ENCODE measurements around the gene NELL2. TPM values are rescaled to one million over a fixed set of nuclear protein-coding genes. Genes with fewer than 3 reads are reported as not detected.
"Not testable (repeated sequence)": the region's sequence is repeated elsewhere in the genome, so short reads cannot be mapped to it uniquely, and the experiment has no call there.

NELL2 gene
- polyA plus RNA-seq (ENCODE audit: insufficient read length in 4 of 4), result 10 to 100 TPM; 12.2 to 22.6 (median 19.2) TPM

GRCh38 chr12:44875954-44876543, at the start of gene NELL2:
Gene NELL2, minus strand, starts transcription at chr12:44876315. Its CDS starts 446 bp downstream, at chr12:44875869.
- DNase-seq (ENCODE audit: low read depth in 4 of 4, low spot score in 3 of 4), result peak in 1 of 4 donors; percentile 13

- no peak for DNase-seq (ENCODE audit: low read depth in 4 of 4, low spot score in 3 of 4)
Measured at GRCh38 chr12:44921736-44922135, 45.6 kb upstream of the NELL2 start.

DNA sequence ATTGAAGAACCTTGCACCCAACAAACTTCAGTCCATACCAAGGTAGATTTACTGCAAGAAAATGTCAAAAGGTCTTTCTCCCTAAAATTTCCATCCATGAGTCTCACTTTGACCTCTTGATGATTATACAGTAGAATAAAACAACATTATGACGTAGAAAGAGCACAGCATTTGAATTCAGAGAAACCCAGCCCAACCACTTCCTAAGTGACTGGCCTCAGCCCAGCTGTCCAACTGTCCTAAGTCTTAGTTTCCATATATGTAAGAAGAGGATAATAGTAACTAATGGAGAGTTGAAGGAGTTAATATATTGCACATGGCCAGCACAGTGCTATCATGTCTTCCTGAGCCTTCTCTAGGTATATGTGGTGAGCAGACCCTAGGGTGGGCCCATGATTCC, 41.0 kb upstream of the NELL2 start:
- DNase-seq (ENCODE audit: low read depth in 4 of 4, low spot score in 3 of 4), result no peak

DNA sequence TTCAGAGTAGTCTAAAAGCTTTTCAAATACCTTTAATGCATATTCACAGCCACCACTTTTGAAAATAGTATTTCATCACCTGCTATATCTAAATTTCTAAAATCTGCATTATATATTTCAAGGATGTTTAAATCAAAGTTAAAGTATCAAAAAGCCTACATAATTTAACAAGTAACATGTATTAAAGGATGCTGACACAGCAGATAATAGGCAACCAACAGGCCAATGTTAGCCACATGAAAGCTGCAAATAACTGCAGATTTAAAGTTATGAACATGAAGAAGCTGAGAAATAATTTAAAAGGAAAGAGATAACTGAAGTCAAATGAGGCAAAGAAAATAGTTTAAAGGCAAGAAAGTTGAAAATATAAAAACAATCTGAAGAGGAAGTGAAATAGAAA, 39.8 kb upstream of the NELL2 start:
- no peak for DNase-seq (ENCODE audit: low read depth in 4 of 4, low spot score in 3 of 4)

- no peak for DNase-seq (ENCODE audit: low read depth in 4 of 4, low spot score in 3 of 4)
Measured at GRCh38 chr12:44904321-44904720, 28.2 kb upstream of the NELL2 start.

DNA sequence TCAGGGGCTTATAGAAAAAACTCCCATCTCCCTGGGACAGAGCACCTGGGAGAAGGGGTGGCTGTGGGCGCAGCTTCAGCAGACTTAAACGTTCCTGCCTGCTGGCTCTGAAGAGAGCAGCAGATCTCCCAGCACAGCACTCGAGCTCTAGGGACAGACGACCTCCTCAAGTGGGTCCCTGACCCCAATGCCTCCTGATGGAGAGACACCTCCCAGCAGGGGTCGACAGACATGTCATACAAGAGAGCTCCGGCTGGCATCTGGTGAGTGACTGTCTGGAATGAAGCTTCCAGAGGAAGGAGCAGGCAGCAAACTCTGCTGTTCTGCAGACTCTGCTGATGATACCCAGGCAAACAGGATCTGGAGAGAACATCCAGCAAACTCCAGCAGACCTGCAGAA, 22.0 kb upstream of the NELL2 start:
- DNase-seq (ENCODE audit: low read depth in 4 of 4, low spot score in 3 of 4), result not testable (repeated sequence)

GRCh38 chr12:44889926-44890325, 13.8 kb upstream of the NELL2 start:
- DNase-seq (ENCODE audit: low read depth in 4 of 4, low spot score in 3 of 4), result no peak

DNA sequence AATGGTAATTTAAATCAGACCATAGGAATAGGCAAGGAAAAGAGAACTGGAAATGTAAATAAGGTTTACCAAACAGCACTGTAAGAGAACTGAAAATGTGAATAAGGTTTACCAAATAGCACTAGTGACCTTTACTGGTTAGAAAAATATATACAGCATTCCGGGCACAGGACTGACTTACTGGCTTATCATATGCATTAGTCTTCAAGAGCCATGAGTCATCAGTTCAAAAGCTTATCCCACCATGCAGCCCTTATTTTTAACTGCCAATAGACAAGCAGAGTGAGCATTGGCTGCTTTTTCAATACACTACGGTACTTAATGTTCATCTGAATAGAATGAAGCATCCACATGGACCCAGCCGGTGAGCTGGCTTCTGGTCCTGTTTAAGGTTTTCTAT, 13.0 kb upstream of the NELL2 start:
- no peak for DNase-seq (ENCODE audit: low read depth in 4 of 4, low spot score in 3 of 4)

DNA sequence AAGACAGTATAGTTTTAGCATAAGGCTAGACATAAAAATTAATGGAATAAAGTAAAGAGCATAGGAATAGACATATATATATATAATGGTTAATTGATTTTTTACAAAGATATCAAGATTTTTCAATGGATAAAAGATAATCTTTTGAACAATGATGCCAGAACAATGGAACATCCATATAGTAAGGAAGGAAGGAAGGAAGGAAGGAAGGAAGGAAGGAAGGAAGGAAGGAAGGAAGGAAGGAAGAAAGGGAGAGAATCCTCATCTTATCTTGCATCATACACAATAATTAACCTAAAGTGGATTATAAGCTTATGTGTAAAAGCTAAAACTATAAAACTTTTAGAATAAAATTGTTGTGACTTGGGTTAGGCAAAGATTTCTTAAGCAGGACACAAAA, 9.8 kb upstream of the NELL2 start:
- no peak for DNase-seq (ENCODE audit: low read depth in 4 of 4, low spot score in 3 of 4)

DNA sequence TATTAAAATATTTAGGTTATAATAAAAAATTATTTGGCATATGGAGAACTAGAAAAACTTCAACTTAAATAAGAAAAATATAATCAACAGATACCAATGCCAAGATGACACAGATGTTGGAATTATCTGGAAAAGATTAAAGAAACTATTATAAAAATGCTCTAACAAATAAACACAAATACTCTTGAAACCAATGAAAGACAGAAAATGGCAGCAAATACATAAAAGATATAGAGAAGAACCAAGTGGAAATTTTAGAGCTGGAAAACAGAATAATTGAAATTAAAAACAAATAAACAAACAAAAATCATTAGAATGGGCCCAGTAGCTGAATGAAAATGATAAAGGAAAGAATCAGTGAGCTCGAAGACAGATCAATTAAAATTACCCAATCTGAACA, 5.1 kb upstream of the NELL2 start:
- DNase-seq (ENCODE audit: low read depth in 4 of 4, low spot score in 3 of 4), result no peak

GRCh38 chr12:44876544-44877410, 662 bp upstream of the NELL2 start:
- peak in 1 of 4 donors; percentile 43 for DNase-seq (ENCODE audit: low read depth in 4 of 4, low spot score in 3 of 4)

GRCh38 chr12:44875417-44875953, 630 bp downstream of the NELL2 start:
- peak in 1 of 4 donors; percentile 7 for DNase-seq (ENCODE audit: low read depth in 4 of 4, low spot score in 3 of 4)

DNA sequence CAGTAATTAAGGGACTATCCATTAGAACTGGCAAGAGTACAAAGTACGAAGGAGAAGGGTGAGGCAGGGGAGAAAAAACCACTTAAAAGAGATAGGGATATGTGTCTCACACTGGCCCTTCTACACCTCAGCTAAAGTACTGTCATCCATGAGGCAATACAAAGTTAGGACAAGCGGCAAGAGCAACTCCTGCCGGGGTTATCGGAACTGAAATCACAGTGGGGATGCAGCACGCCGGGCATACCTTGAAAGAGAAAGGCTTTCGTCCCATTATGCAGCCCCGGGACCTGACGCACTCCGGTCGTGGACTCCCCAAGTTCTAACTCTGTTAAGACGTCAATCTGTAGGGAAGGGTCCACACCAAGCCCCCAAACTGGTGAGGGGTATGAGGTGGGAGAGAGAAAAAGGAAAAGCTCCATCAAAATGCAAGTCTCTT, 1.1 kb downstream of the NELL2 start:
- no peak for DNase-seq (ENCODE audit: low read depth in 4 of 4, low spot score in 3 of 4)

DNA sequence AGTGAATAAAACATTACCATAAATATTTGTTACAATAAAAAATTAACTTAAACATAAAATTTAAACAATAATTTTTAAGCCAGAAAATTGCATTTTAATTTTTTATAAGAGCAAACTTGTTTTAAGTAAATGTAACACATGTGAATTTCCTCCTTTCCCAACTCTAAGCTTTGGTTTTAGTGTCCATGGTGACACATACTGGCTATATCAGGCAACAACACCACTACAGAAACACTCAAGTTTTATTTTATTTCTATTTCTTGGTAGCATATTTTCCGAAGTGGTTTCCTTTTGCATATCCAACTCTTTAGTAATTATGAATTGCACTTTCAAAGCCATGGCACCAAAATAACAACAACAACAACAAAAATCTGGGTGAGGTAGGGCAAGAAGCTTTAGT, 2.2 kb downstream of the NELL2 start:
- no peak for DNase-seq (ENCODE audit: low read depth in 4 of 4, low spot score in 3 of 4)

DNA sequence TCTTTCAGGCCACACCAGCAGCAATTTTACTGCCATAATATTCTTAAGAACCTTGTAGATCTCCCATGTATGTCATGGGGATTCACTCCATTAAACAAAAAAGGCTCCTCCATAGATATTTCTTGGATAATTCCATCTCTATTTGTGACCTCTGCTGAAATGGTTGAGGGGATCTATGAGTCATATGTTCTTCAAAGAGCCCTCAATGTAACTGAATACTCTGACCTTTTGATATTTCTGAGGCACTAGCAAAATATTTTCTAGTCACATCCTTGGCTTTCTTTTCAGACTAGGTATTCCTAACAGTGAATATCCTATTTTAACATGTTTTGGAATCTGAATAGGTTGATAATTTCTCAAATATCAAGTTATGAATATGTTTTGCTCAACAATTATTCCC, 6.6 kb downstream of the NELL2 start:
- DNase-seq (ENCODE audit: low read depth in 4 of 4, low spot score in 3 of 4), result no peak

GRCh38 chr12:44863867-44864266, 12.2 kb downstream of the NELL2 start:
- DNase-seq (ENCODE audit: low read depth in 4 of 4, low spot score in 3 of 4), result no peak

DNA sequence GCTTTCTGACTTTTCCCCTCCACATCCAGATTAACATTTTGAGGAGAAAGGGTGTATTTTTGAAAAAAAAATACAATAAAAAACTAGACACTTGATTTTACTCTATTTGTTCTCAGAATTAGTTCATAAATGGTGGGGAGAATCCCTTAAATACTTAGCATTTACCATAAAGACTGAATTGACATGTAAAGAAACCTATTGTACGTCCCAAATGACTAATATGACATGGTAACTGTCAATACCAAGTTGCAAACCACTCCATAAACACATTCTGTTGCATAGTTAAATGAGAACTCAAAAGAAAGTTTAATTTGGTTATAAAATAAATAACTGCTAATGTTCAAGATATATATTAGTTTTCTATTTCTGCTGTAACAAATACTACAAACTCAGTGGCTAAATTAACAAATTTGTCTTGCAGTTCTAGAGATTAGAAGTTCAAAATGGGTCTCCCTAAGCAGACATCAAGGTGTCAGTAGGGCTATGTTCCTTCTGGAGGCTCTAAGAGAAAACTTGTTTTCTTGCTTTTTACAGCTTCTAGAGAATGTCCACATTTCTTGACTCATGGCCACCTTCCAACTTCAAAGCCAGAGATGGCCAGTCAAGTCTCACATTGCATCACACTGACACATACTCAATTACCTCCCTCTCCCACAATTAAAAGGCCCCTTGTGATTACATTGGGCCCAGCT, 16.0 kb downstream of the NELL2 start:
- DNase-seq (ENCODE audit: low read depth in 4 of 4, low spot score in 3 of 4), result no peak

DNA sequence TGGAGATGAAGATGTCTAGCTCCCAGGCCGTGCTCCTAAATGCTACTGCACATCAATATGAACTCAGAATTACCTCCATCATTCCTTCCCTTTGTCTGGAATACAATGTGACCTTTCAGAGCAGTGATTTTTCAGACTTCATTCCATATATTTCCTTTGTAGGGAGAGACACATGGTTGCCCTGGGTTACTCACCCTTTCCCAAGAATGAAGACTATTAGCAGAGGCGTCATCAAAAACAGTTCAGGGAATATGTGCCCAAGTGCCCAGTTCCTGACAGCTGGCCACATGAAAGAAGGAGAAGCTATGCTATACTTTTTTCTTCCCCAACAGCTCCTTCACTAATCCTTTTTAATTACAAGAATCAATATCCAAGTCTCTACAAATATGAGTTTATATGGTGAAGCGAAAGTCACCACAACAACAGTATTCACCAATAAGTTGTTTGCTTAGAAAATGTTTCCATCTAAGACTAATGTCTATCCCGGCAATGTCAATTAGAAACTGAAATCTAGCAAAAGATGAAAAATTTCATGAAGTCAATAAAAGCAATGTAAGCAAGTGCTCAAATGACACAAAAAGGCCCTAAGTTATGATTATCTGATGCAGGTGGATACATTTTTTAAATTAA, 17.8 kb downstream of the NELL2 start:
- no peak for DNase-seq (ENCODE audit: low read depth in 4 of 4, low spot score in 3 of 4)

DNA sequence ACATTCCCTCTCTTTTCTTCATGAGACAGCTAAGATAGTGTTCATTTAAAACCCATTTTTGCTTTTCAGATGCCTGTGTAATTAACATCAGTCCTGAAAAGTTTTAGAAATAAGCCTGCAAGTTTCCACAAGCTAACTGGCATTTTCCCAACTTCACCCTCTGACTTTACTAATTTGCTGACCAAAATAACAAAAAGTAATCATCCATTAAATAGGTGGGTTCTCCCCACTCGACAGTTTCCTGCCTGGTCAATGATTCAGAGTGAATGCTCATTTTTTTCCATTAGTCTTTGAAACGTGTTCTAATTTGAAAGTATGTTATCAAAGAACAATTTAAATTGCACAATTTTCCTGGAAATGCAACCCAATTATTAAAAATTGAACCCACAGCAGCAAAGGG, 23.6 kb downstream of the NELL2 start:
- DNase-seq (ENCODE audit: low read depth in 4 of 4, low spot score in 3 of 4), result no peak

DNA sequence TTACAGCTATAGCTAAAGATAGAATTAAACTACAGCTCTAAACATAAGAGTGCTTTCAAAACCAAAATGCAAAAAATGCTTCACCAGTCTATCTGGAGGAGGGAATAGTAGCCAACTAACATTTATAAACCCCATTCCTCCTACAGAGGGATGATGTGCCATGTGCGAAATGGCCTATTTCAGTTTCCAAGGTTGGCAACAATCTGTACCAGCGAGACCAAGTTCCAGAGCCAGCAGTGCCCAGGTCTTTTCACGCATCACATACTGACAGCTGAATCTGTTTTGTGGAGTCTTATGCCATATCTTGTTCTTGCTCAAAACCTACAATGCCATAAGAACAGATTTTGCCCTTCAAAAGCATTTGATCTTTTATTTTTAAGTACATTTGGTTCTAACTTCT, 24.5 kb downstream of the NELL2 start:
- no peak for DNase-seq (ENCODE audit: low read depth in 4 of 4, low spot score in 3 of 4)

GRCh38 chr12:44848703-44849085, 27.4 kb downstream of the NELL2 start:
- no peak for DNase-seq (ENCODE audit: low read depth in 4 of 4, low spot score in 3 of 4)
